Measurements from ENCODE around the gene HORMAD2. TPM values are rescaled to one million over a fixed set of nuclear protein-coding genes. Genes with fewer than 3 reads are reported as not detected.

Gene HORMAD2
- total RNA-seq, 2 experiments from 2014 or later, result not detected

GRCh38 chr22:30226192-30226832 lies 146.0 kb downstream of the HORMAD2 start:
- intact Hi-C loops (cut with micrococcal nuclease), result no loop called here
- Mint-ChIP-seq H3K9me3 (no peaks in the 10 kb centered on the region), H3K4me1 (ENCODE audit: low read depth) (peaks cover 49% of the 10 kb centered on the region), H3K4me3 (no peak overlapping the region), H3K27ac (no peak overlapping the region), H3K27me3 (no peaks in the 10 kb centered on the region), H3K36me3 (no peaks in the 10 kb centered on the region)
- no peak for DNase-seq
- ChIA-PET CTCF (interaction anchor here (1.0 kb wide), 1 partner anchor 37 kb away, joined by 3 read pairs; no protein-coding TSS in a partner anchor), POLR2A (no interaction called here)

Other genes with a start within 250 kb of the HORMAD2 start
- 10 to 100 TPM; 55.5 to 56.8 TPM for gene ASCC2, start 242.2 kb upstream of the HORMAD2 start, total RNA-seq
- gene MTMR3, start 197.3 kb upstream of the HORMAD2 start, total RNA-seq, result 10 to 100 TPM; 22.7 to 25.3 TPM
- gene LIF, start 166.3 kb downstream of the HORMAD2 start, total RNA-seq, result 100 to 1,000 TPM; 176 to 189 TPM
- 10 to 100 TPM; 39.6 to 41.2 TPM for gene OSM, start 186.4 kb downstream of the HORMAD2 start, total RNA-seq
- gene CASTOR1, start 209.0 kb downstream of the HORMAD2 start, total RNA-seq, result 1 to 10 TPM; 3.6 to 4.0 TPM
- gene TBC1D10A, start 246.5 kb downstream of the HORMAD2 start, total RNA-seq, result 10 to 100 TPM; 28.9 to 29.0 TPM

Measured in activated CD4-positive, alpha-beta memory T cell treated with anti-CD3 and anti-CD28 coated beads for 36 hours (primary cell).